HG02885 (cell line): ENCODE measurements around the gene TOLLIP.
"Not testable (repeated sequence)": the region's sequence is repeated elsewhere in the genome, so short reads cannot be mapped to it uniquely, and the experiment has no call there.

Experiments
- ATAC-seq: cut with Tn5 transposase; IDR thresholded peaks from one replicate; pipeline ENCODE4 v1.9.1; 2021; ENCODE audit warnings: mild to moderate bottlenecking; ENCODE audit not compliant: unreplicated experiment, poor library complexity

TOLLIP gene

DNA sequence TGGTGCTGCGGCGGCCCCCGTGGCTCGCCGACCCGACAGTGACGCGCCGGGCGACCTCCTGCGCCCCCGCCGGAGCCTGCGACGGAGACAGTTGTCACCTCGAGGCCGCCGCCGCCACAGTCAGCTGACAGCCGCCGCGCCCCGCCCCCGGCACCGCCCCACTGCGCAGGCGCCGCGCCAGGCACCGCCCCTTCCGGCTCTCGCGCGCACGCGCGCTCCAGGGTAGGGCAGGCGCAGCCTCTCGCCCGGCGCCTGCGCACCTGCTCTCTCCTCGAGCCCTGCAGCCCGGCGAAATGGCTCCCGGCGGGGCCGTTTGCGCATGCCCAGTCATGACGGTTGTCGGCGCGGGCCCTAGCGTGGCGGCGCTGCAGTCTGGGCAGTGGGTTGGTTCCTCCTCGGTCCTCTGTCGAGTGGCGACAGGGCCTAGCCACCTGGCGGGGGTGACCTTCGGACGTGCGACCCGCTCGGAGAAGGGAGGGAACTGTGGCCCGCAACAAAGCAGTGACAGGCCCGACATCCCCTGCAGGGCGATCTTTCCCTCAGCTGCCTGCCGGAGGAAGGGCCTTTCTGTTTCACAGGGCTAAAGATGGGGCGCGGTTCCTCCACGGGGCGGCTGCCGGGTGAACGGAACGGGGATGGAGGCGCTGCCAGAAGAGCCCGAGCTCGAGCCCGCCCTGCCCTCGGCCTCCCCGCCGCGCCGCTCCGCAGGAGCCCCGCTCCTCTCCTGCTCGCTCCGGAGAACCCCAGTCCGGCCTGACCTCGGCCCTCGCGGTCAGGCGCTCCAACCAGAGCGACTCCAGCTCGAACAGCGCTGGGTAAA lies at the start of gene TOLLIP:
Gene TOLLIP, minus strand, starts transcription at position 135 of the 820 bp plus-strand sequence. Its CDS starts 134 bp downstream, at position 1.
- peak; percentile 75 for ATAC-seq

DNA sequence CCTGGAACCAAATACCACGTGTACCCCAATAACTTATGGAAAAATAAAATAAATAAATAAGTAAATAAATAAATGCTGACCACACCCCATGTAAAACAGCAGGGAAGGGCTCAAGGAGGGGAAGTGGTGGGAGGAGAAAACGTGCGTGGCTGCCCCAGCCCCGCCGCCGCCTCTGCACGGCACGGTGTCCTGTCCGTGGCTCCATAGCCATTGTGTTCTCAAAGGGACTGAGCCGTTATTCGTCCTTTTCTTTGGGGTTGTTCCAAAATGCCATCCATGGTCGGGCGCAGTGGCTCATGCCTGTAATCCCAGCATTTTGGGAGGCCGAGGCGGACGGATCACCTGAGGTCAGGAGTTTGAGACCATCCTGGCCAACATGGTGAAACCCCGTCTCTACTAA lies 49.5 kb upstream of the TOLLIP start:
- not testable (repeated sequence) for ATAC-seq

DNA sequence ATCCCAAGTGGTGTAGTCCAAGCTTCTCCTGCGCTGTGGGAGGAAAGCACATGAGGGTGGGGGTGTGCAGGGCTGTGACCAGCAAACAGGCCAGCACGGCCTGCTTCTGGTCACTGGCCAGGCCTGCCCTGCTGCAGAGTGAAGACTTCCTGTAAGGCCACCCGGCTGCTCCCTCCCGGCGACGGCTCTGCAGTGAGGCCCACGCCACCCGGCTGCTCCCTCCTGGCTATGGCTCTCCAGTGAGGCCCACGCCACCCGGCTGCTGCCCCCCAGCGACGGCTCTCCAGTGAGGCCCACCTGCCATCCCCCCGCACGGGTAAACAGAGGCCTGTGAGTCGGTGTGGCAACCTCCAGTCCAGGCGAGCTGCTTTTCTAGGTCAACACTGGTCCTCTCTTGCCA lies 48.9 kb upstream of the TOLLIP start:
- ATAC-seq = no peak

DNA sequence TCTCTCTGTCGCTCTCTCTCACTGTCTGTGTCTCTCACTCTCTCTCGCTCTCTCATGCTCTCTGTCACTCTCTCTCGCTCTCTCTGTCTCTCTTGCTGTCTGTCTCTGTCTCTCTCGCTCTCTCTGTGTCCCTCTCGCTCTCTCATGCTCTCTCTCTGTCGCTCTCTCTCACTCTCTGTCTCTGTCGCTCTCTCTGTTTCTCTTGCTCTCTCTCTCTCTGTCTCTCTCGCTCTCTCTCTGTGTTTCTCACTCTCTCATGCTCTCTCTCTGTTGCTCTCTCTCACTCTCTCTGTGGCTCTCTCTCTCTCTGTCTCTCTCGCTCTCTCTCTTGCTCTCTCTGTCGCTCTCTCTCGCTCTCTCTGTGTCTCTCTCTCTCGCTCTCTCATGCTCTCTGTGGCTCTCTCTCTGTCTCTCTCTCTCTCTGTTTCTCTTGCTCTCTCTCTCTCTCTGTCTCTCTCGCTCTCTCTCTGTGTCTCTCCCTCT lies 47.1 kb upstream of the TOLLIP start:
- no peak for ATAC-seq

DNA sequence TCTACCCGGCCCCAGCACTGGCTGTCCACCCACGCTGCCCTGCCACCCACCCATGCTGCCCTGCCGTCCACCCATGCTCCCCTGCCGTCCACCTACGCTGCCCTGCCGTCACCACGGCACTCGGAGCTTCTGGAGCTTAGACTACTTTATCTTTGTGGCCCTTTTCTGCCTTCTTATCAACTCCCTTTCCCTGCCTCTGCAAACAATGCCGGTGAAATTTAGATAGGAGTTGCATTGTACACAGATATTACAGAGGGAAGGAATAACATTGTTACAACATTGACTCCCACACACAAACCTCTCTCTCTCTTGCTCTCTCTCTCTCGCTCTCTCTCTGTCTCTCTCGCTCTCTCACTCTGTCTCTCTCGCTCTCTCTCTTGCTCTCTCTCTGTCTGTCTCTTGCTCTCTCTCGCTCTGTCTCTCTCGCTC lies 46.6 kb upstream of the TOLLIP start:
- ATAC-seq = no peak

DNA sequence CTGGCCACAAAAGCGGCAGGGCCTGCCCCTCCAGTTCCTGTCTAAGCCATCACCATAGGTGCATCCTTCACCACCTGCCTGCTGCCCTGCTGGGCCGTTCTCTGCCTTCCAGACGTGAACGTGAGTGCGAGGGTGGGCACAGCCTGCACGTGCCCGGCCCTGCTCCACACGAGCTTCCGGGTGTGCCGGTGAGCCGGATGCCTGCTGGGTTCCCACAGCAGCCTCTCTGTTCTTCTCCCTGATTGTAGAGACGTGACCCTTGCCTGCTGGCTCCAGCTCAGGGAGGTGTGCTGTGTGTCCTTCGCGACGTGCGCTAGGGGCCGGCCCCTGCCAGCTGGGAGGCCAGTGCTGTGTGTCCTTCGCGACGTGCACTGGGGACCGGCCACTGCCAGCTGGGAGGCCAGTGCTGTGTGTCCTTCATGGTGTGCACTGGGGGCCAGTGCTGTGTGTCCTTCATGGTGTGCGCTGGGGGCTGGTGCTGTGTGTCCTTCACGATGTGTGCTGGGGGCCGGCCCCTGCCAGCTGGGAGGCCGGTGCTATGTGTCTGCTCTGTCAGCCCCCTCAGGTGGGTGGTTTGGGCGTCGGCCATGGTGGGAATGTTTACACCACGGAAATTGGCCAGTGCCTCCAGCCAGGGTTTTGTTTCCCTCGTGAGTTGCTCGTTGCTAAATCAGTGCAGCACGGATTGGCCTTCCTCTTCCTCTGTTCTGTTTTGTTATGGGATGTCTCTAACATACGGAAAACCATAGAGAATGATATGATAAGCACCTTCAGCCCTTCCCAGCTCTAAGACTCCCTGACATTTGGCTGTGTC lies 44.9 kb upstream of the TOLLIP start:
- no peak for ATAC-seq

DNA sequence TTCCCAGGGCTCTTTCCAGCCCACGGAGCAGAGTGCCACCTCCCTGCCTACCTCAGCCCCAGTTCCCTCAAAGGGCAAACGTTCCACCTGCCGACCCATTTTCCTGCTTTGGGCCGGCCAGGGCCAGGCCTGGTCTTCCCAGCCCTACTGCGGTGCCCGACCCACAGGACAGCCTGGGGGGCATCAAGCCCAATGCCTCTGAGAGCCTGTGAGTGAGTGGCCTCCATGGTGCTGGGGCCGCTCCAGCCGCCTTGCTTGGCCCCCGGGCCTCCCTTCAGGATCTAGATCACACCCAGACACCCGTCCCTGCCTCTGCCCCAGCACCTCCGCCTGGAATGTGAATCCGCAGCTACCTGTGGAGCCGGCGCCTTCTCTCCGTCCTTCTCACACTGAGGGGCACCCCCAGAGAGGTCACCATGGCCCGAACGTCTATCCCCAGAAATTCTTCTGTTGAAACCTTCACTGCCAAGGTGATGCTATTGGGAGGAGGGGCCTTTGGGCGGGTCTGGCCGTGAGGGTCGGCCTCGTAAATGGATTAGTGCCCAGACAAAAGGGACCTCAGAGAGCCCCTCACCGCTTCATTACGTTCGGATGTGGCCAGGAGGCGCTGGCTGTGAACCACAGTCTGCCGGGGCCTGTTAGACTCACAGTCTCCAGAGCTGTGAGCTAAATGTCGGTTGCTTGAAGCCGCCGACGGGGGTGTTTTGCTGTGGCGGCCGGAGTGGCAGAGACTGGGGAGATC lies 44.1 kb upstream of the TOLLIP start:
- ATAC-seq = no peak

DNA sequence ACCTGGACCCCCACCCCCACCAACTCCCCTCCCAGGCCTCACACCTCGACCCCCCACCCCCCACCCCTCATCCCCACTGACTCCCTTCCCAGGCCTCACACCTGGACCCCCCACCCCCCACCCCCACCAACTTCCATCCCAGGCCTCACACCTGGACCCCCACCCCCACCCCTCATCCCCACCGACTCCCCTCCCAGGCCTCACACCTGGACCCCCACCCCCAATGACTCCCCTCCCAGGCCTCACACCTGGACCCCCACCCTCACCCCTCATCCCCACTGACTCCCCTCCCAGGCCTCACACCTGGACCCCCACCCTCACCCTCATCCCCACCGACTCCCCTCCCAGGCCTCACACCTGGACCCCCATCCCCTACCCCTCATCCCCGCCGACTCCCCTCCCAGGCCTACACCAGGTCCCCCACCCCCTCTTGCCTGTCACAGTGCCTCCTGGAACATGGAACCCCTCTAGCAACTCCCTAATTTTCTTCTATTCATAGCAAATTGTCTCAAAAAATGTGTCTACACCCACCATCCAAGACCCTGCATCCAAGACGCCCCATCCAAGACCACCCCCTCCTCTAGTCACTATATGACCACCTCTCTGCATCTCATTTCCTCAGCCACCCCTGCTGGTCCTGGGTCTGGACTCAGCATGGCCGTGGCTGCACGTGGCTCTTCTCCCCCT lies 43.4 kb upstream of the TOLLIP start:
- no peak for ATAC-seq

DNA sequence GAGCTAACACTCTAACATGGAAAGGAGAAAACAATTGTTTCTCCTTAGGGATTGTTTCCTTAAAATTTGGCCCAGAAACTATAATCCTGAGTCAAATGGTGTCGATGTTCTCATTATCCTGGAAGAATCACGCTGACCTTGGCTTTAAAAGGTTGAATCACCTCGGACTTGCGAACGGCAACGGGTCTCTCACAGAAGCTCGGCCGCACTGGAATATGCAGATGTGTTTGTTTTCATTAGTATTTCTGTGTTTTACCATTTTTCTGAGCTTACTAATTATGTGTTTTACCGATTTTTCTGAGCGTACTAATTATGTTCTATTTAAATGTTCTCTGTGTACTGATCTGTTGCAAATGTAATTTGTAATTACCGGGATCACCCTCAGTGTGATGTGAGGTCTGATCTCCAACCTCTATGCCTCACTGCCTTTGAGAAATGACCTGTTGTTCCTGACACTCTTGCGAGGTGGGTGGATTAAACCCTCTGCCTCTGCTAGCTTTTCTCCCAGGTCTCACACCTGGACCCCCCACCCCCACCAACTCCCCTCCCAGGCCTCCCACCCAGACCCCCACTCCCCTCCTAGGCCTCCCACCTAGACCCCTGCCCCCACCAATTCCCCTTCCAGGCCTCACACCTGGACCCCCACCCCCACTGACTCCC lies 42.0 kb upstream of the TOLLIP start:
- ATAC-seq = no peak

DNA sequence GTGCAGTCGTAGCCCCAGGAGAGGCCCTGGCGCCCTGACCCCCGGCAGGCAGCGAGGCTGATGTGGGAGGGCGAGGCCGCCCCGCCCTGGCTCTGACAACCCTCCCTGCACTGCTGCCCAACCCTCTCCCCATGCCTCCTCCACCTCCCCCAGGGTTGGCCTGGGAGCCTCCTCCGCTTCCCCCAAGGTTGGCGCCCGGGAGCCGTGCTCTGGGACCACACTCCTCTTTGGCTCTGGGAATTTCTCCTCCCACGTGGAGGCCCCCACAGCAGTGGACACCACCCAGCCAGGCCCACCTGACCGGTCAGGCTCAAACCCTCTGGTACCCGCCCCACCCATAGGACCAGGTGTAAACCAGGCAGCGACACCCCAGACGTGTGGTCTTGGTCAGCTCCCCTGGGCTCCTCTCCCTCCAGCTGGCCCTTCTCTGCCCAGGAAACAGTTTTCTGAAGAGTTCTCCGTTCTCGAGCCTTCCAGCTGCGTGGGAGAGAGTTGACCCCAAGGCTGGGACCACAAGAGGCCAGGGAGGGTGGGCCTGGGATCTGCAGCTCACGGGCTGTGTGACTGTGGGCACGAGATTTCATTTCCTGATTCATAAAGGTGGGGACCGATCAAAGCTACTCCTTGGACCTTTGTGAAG lies 40.8 kb upstream of the TOLLIP start:
- no peak for ATAC-seq

DNA sequence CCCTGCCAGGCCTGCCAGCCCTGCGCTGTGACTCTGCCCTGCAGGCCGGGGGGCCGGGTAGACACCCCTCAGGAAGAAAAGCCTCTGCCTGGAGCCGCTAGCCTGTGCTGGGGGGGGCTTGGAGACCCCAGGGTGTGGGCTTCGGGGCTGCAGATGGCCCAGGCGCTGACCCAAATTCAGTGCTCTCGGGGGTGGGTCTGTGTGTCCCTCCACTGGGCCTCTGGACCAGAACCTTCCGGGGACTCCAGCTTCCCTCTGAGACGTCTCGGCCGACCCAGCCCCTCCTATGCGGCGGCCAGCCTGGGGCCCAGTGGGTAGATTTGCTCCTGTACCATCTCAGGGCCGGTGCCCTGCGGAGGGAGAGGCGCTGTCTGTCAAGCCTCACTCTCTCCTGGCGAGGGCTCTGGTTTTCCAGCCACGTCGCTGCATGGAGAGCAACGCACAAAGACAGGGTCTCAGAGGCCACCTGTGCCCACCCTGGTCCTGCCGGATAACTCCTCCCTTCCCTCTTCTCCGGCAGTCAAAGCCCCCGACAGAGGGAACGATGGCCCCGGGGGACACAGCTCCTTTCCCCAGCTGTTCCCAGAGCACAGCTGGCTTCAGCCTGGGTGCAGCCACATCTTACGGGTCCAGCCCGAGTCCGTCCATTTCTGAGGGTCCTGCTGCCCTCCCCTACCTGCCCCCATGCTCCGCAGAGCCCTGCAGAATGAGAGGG lies 40.1 kb upstream of the TOLLIP start:
- ATAC-seq = no peak

DNA sequence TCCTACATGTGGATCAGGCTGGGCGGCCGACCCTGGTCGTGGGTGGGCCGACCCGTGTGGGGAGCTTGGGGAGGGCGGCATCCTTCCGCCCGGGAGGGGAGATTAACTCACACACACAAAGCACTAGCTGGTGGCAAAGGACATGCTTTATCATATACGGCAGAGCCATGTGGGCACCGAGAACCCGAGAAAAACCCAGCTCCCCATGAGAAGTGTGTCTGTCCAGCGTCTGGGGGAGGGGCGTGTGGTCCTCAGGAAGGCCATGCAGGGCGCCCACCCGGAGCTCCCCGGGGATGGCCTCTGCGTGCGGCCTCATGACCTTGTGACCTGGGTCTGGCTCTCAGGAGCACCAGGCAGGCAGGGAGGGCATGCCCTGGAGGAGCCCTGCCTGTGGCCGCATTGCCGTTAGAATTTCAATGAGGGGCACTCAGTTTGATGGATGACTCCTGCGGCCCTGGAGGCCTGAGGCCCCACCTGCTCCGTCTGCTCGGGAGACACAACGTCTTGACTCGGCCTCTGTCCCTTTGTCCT lies 39.4 kb upstream of the TOLLIP start:
- no peak for ATAC-seq

DNA sequence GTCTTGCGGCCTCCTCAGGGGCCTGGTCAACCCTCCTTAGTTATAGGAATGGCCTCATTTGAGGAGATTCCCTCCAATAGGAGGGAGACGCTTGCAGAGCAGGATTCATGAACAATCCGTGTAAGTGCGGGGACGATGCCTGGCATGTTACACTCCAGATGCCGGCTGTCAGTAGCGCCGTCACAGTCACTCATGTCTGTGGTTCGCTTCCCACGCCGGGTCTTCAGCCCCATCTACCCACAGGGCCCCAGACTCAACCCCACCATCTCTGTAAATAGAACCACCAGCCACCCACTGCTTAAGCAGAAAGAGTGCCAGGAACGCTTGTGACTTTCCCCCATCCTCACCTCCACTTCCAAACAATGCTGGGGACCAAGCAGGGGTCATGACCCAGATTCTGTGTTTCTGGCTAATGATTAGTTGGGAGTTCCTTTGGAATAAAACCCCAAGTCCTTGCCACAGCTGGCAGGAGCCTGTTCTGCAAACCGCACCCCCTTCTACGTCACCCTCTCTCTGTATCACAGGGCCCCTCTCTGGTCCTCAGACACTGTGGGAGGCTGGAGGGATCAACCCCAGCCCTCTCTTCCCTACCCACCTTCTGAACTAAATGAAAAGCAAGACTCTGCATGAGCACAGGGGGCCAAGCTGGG lies 38.8 kb upstream of the TOLLIP start:
- ATAC-seq = no peak

DNA sequence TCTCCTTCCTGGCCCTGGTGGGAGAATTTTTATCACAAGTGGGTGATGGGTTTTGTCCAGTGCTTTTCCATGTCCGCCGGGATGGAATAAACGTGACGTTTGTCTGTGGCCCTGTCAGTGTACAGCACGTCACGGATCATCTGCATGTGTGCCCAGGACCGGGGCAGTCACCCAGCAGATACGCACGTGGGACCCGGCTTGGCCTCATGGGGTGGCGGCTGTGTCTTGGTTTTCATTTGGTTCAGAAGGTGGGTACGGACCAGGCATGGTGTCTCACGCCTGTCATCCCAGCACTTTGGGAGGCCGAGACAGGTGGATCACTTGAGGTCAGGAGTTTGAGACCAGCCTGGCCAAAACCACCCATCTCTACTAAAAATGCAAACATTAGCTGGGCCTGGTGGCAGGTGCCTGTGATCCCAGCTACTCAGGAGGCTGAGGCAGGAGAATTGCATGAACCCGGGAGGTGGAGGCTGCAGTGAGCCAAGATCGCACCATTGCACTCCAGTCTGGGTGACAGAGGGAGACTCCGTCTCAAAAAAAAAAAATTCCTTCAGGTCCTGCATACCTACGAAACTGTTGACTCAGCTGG lies 38.1 kb upstream of the TOLLIP start:
- ATAC-seq = not testable (repeated sequence)

DNA sequence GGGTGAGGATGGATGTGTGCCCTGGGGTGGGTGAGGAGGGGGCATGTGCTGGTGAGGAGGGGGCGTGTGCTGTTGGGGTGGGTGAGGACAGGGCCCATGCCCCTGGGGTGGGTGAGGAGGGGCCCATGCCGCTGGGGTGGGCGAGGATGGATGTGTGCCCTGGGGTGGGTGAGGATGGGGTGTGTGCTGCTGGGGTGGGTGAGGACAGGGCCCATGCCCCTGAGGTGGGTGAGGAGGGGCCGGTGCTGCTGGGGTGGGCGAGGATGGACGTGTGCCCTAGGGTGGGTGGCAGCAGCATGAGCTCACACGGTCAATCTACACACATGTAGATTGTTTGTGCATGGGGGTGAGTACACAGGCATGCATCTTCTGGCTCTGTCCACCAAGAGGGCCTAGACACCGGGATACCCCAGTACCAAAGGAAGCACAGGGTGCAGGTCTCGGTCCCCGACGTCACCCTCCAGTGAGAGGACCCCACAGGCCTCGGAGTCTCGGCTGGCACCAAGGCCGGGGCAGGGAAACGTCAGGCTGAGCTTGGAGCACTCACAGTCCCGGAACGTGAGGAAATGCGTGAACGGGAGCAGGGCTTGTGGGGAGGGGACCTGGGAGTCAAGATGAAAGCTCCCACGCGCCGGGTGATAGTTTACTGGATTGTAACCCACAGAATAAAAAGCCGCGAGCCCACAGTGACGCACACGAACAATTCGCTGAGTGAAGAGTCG lies 37.4 kb upstream of the TOLLIP start:
- ATAC-seq = no peak

DNA sequence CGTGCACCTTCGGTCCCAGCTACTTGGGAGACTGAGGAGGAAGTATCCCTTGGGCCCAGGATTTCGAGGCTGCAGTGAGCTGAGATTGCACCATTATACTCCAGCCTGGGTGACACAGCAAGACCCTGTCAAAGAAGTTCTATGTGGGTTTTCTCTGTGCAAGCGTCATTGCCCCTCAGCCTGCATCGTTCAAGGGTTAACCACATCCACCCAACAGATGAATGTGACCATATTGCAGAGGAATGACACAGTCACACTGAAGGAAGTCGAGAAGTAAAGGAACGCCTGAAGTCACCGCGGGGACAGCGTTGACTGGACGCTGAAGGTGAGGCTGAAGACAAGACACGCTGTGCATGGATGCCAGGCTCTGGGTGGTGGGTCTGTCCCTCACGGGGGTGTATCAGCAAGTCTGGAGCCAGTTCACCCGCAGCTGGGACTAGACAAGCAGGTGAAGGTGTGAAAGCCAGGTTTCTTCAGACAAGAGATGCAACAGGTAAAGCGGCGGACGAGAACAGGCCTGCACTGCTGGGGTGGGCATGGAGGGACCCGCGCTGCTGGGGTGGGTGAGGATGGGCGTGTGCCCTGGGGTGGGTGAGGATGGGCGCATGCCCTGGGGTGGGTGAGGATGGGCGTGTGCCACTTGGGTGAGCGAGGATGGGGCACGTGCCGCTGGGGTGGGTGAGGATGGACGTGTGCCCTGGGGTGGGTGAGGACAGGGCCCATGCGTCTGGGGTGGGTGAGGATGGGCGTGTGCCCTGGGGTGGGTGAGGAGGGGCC lies 36.5 kb upstream of the TOLLIP start:
- no peak for ATAC-seq
